ENCODE measurements around the gene PCNX1. TPM values are rescaled to one million over a fixed set of nuclear protein-coding genes. Genes with fewer than 3 reads are reported as not detected.
A peak's percentile ranks its signal among the peaks of the same experiment; 100 is the strongest.

The PCNX1 gene
- total RNA-seq, 1 donor from 2014 or later, result 37.9 TPM

DNA sequence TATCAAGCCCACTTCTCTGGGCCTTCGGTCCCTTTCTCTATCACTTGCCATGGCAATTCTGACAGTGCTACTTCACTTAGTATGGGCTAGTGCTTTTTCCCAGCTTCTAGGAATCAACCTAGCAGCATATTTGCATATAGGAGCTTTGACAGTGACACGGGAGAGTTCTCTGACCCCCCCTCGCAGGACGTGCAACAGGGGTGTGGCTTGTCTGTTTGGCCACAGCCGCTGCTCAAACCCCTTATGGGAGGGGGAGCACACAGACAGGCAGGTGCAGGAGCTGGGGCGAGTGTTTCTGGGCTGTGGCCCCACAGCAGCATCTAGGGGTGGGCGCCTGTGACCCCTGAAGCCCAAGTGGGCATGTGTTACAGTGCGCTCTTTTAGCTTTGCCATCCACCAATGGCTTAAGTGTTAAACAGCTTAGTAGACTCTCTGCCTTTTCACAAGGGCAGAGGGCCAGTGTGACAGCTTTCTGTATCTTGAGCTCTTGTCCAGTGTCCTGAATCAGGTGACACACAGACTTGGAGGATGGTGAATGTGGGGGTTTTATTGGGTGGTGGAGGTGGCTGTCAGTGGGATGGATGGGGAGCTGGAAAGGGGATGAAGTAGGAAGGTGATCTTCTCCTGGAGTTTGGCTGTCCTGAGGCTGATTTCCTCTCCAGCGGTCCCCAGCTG lies 229.3 kb downstream of the PCNX1 start:
- TF ChIP-seq, protein P1, sequence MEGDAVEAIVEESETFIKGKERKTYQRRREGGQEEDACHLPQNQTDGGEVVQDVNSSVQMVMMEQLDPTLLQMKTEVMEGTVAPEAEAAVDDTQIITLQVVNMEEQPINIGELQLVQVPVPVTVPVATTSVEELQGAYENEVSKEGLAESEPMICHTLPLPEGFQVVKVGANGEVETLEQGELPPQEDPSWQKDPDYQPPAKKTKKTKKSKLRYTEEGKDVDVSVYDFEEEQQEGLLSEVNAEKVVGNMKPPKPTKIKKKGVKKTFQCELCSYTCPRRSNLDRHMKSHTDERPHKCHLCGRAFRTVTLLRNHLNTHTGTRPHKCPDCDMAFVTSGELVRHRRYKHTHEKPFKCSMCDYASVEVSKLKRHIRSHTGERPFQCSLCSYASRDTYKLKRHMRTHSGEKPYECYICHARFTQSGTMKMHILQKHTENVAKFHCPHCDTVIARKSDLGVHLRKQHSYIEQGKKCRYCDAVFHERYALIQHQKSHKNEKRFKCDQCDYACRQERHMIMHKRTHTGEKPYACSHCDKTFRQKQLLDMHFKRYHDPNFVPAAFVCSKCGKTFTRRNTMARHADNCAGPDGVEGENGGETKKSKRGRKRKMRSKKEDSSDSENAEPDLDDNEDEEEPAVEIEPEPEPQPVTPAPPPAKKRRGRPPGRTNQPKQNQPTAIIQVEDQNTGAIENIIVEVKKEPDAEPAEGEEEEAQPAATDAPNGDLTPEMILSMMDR (conservative IDR thresholded peaks at IDR 0.05), result no peak
- no peak for DNase-seq (ENCODE audit: extremely low spot score, unreplicated experiment)
- peaks cover 4% of the 10 kb centered on the region for H3K4me1 Mint-ChIP-seq (ENCODE audit: unreplicated experiment)
- H3K27ac Mint-ChIP-seq, result no peak overlapping the region
- peaks cover 5% of the 10 kb centered on the region for H3K9me3 Mint-ChIP-seq
- peaks cover 5% of the 10 kb centered on the region for H3K27me3 Mint-ChIP-seq
- H3K4me3 Mint-ChIP-seq, result no peak overlapping the region
- H3K36me3 Mint-ChIP-seq, result no peaks in the 10 kb centered on the region

DNA sequence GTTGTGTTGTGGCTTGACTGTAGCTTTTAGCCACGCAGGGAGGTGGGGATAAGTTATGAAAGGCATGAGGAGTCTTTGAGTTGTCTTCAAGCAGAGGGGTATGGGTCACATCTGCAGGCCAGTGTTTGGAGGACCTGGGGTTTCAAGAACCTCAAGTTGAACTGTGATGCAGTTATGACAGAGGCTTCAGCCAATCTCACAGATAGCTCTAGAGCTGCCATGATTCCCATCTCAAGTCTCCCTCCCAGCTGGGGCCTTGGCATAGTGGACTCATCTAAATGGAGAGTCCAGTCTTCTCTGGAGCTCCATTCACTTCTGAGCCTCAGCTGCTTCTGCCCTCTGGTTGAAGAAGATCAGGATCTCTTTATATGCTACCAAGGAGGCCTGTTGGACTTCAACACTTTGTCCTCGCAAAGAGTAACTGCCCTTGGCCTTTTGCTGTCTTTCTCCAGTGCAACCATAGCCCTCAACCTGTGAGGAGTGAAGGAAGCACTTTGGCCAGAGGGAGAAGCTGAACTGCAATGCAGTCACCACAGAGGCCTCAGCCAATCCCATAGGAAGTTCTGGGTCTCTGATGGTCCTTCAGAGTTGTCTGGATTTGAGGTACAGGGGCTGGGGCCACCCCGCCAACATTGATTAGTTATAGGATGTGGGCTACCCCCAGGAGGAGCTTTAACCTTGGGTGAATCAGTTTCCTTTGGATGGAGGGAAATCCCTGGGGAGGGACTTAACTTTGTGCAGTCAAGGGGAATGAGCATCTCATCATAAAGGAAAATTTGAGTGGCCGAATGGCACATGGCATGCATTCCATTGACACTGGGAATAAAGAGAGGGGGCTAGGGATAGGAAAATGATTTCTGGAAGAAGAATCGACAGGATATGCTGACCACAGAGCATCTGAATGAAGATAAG lies 230.5 kb downstream of the PCNX1 start:
- no peak for DNase-seq (ENCODE audit: extremely low spot score, unreplicated experiment)
- Mint-ChIP-seq H3K27me3 (peaks cover 5% of the 10 kb centered on the region), H3K9me3 (peaks cover 5% of the 10 kb centered on the region), H3K4me3 (no peak overlapping the region), H3K4me1 (ENCODE audit: unreplicated experiment) (peaks cover 4% of the 10 kb centered on the region), H3K36me3 (no peaks in the 10 kb centered on the region), H3K27ac (no peak overlapping the region)
- TF ChIP-seq, protein P1 (conservative IDR thresholded peaks at IDR 0.05), result no peak

DNA sequence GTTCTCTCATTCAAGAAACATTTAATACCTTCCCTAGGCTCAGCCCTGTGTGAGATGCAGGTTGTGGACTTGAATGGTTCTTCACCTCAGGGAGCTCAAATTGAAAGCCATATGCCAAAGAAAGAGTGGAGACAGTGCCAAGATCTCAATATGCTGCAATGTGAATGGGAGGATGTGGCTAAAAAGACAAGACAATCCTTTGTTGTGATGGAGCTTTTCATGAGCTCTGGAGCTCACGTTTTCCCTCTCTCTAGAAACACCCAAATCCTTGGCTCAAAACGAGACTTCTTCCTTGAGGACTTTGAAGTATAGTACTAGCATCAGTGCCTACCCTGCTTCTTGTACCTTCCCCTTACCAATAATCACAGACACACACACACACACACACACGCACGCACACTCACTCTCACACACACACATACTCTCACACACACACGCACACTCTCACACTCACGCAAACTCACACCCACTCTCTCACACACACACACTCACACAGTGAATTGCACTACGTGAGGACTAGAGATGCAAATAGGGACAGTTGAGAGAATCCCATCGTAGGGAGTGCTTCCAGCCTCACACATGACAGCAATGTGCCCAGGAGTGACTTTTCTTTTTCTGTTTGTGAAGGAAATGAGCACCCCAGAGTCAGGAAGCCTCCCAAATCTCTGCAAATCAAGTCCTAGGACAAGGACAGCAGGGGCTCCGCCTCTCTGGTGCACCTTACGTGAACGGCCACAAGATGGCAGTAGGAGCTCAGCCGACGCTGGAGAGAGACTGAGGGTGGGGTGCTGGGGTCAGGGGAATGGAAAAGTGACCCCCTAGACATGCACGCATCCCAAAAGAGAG lies 231.4 kb downstream of the PCNX1 start:
- Mint-ChIP-seq H3K4me1 (ENCODE audit: unreplicated experiment) (peaks cover 9% of the 10 kb centered on the region), H3K9me3 (peaks cover 5% of the 10 kb centered on the region), H3K27me3 (peaks cover 5% of the 10 kb centered on the region), H3K4me3 (no peak overlapping the region), H3K27ac (no peak overlapping the region), H3K36me3 (no peaks in the 10 kb centered on the region)
- DNase-seq (ENCODE audit: extremely low spot score, unreplicated experiment), result peak; percentile 71
- TF ChIP-seq, protein P1 (conservative IDR thresholded peaks at IDR 0.05), result peak; percentile 98

DNA sequence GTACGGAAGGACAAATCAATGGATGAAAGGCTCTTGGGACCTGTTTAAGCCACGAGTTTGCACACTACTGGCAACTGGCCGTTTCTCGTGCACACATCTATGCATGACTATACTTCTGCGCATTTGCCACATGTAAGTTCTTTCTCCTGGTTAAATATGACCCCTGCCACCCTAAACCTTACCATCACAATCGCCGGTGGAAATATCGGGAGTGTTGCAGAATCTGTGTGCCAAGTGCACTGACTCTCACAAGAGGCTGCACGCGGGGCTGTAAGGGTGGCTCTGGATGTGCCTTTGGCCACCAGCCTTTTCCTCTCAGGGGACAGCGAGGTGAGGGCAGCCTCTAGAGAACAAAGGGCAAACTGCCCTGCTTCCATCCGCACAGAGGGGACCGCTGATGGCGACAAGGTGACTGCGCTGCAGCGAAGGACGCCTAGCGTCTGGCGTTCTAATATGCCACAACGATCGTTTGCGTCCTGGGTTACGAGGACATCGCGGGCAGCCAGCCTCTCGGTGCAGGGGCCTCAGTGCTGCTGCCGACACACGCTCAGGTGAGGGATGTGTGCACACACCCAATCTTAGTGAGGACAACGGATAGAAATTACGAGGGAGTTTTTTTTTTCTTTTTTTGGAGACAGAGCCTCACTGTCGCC lies 232.2 kb downstream of the PCNX1 start:
- TF ChIP-seq, protein P1 (conservative IDR thresholded peaks at IDR 0.05), result no peak
- Mint-ChIP-seq H3K27me3 (peaks cover 5% of the 10 kb centered on the region), H3K36me3 (no peaks in the 10 kb centered on the region), H3K4me3 (no peak overlapping the region), H3K9me3 (peaks cover 5% of the 10 kb centered on the region), H3K27ac (no peak overlapping the region), H3K4me1 (ENCODE audit: unreplicated experiment) (peaks cover 10% of the 10 kb centered on the region)
- no peak for DNase-seq (ENCODE audit: extremely low spot score, unreplicated experiment)

DNA sequence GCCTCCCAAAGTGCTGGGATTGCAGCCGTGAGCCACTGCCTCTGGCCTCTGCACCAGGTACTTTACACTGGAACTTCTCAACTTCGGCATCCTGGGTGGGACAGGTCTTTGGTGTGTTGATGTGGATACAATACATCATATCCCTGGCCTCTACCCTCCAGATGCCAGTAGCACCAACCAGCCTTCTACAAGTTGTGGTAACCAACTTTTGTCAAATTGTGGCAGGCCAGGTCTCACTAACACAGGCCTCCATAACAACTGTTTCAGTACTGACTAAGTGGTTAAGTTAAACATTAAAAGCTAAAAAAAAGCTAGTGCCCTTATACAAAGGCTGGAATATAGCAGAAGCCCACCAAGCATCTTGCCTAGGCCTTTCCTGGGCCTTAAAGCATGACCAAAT lies 232.9 kb downstream of the PCNX1 start:
- Mint-ChIP-seq H3K9me3 (peaks cover 5% of the 10 kb centered on the region), H3K27me3 (peaks cover 5% of the 10 kb centered on the region), H3K36me3 (no peaks in the 10 kb centered on the region), H3K27ac (no peak overlapping the region), H3K4me1 (ENCODE audit: unreplicated experiment) (peaks cover 10% of the 10 kb centered on the region), H3K4me3 (no peak overlapping the region)
- no peak for DNase-seq (ENCODE audit: extremely low spot score, unreplicated experiment)
- TF ChIP-seq, protein P1 (conservative IDR thresholded peaks at IDR 0.05), result no peak
